ENCODE results near the gene PSMB3.

PSMB3 gene

DNA sequence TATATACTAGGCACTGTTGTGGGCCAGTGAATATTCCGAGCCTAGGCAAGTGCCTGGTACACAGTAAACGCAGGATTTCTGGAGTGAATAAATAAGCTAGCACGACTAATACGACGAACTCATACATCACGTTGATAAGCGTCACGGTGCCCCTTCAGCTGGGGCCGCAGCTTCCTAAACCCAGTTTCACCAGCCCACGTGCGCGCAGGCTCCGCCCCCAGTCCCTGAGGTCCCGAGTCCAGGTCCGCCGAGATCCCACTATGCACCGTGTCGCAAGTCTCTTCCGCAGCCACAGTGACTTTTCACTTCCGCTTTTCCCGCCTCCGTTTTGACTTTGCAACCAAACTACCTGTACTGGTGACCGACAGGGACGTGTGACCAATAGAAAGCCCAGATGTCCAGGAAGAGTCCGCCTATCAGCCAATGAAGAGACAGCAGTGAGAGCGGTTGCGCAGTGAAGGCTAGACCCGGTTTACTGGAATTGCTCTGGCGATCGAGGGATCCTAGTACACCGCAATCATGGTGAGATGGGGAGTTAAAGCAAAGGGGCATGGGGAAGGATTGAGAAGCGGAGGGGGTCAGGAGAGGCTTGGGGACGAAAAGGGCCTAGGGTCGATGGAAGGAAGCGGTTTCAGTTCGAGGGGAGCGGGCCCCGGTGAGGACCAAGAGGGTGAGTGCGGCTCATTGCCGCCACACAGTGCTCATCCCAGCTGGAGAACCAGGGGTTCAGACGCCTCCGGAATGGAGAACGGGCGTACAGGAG is at the start of gene PSMB3 (continued):
- TF ChIP-seq, protein P1, sequence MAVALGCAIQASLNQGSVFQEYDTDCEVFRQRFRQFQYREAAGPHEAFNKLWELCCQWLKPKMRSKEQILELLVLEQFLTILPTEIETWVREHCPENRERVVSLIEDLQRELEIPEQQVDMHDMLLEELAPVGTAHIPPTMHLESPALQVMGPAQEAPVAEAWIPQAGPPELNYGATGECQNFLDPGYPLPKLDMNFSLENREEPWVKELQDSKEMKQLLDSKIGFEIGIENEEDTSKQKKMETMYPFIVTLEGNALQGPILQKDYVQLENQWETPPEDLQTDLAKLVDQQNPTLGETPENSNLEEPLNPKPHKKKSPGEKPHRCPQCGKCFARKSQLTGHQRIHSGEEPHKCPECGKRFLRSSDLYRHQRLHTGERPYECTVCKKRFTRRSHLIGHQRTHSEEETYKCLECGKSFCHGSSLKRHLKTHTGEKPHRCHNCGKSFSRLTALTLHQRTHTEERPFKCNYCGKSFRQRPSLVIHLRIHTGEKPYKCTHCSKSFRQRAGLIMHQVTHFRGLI (tag by site-specific recombination; IDR thresholded peaks at IDR 0.05): no peak
- TF ChIP-seq ZNF530 (tag by site-specific recombination; IDR thresholded peaks at IDR 0.05; ENCODE audit: low read depth) (no peak), ZNF624 (tag by site-specific recombination; IDR thresholded peaks at IDR 0.05) (no peak), KLF16 (tag by site-specific recombination; IDR thresholded peaks at IDR 0.05) (peak; percentile 63), HOXC10 (CRISPR knock-in tag; IDR thresholded peaks at IDR 0.05) (no peak), ZNF354C (tag by site-specific recombination; IDR thresholded peaks at IDR 0.05; ENCODE audit: borderline replicate concordance, low read depth) (no peak), ZNF555 (tag by site-specific recombination; conservative IDR thresholded peaks at IDR 0.05) (no peak), ZNF391 (tag by site-specific recombination; IDR thresholded peaks at IDR 0.05; ENCODE audit: borderline replicate concordance, low read depth) (0 out of 2 replicates have a peak, but pooled peaks have one; percentile 36), ZBTB8A (tag by site-specific recombination; IDR thresholded peaks at IDR 0.05) (peak; percentile 76; the same call in 1 of the 2 replicates), ZNF248 (tag by site-specific recombination; IDR thresholded peaks at IDR 0.05) (no peak), ZNF157 (tag by site-specific recombination; IDR thresholded peaks at IDR 0.05) (no peak), ZNF510 (tag by site-specific recombination; IDR thresholded peaks at IDR 0.05; ENCODE audit: insufficient replicate concordance) (no peak), ZNF76 (tag by site-specific recombination; IDR thresholded peaks at IDR 0.05; ENCODE audit: borderline replicate concordance, low read depth) (peak; percentile 97), ZNF792 (tag by site-specific recombination; IDR thresholded peaks at IDR 0.05) (peak; percentile 3; the same call in 1 of the 2 replicates), ZNF626 (tag by site-specific recombination; IDR thresholded peaks at IDR 0.05) (no peak), GFI1B (tag by site-specific recombination; IDR thresholded peaks at IDR 0.05) (no peak), RBAK (tag by site-specific recombination; IDR thresholded peaks at IDR 0.05) (no peak)
- TF ChIP-seq, protein P2, sequence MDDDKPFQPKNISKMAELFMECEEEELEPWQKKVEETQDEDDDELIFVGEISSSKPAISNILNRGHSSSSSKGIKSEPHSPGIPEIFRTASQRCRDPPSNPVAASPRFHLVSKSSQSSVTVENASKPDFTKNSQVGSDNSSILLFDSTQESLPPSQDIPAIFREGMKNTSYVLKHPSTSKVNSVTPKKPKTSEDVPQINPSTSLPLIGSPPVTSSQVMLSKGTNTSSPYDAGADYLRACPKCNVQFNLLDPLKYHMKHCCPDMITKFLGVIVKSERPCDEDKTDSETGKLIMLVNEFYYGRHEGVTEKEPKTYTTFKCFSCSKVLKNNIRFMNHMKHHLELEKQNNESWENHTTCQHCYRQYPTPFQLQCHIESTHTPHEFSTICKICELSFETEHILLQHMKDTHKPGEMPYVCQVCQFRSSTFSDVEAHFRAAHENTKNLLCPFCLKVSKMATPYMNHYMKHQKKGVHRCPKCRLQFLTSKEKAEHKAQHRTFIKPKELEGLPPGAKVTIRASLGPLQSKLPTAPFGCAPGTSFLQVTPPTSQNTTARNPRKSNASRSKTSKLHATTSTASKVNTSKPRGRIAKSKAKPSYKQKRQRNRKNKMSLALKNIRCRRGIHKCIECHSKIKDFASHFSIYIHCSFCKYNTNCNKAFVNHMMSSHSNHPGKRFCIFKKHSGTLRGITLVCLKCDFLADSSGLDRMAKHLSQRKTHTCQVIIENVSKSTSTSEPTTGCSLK (tag by site-specific recombination; IDR thresholded peaks at IDR 0.05): no peak
- TF ChIP-seq, protein P3, sequence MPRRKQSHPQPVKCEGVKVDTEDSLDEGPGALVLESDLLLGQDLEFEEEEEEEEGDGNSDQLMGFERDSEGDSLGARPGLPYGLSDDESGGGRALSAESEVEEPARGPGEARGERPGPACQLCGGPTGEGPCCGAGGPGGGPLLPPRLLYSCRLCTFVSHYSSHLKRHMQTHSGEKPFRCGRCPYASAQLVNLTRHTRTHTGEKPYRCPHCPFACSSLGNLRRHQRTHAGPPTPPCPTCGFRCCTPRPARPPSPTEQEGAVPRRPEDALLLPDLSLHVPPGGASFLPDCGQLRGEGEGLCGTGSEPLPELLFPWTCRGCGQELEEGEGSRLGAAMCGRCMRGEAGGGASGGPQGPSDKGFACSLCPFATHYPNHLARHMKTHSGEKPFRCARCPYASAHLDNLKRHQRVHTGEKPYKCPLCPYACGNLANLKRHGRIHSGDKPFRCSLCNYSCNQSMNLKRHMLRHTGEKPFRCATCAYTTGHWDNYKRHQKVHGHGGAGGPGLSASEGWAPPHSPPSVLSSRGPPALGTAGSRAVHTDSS (tag by site-specific recombination; IDR thresholded peaks at IDR 0.05): no peak
- TF ChIP-seq, protein P4, sequence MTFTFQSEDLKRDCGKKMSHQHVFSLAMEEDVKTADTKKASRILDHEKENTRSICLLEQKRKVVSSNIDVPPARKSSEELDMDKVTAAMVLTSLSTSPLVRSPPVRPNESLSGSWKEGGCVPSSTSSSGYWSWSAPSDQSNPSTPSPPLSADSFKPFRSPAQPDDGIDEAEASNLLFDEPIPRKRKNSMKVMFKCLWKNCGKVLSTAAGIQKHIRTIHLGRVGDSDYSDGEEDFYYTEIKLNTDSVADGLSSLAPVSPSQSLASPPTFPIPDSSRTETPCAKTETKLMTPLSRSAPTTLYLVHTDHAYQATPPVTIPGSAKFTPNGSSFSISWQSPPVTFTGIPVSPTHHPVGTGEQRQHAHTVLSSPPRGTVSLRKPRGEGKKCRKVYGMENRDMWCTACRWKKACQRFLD (tag by site-specific recombination; IDR thresholded peaks at IDR 0.05): no peak
- TF ChIP-seq, protein P5, sequence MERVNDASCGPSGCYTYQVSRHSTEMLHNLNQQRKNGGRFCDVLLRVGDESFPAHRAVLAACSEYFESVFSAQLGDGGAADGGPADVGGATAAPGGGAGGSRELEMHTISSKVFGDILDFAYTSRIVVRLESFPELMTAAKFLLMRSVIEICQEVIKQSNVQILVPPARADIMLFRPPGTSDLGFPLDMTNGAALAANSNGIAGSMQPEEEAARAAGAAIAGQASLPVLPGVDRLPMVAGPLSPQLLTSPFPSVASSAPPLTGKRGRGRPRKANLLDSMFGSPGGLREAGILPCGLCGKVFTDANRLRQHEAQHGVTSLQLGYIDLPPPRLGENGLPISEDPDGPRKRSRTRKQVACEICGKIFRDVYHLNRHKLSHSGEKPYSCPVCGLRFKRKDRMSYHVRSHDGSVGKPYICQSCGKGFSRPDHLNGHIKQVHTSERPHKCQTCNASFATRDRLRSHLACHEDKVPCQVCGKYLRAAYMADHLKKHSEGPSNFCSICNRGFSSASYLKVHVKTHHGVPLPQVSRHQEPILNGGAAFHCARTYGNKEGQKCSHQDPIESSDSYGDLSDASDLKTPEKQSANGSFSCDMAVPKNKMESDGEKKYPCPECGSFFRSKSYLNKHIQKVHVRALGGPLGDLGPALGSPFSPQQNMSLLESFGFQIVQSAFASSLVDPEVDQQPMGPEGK (tag by site-specific recombination; IDR thresholded peaks at IDR 0.05): 0 out of 2 replicates have a peak, but pooled peaks have one; percentile 5
- TF ChIP-seq, protein P6, sequence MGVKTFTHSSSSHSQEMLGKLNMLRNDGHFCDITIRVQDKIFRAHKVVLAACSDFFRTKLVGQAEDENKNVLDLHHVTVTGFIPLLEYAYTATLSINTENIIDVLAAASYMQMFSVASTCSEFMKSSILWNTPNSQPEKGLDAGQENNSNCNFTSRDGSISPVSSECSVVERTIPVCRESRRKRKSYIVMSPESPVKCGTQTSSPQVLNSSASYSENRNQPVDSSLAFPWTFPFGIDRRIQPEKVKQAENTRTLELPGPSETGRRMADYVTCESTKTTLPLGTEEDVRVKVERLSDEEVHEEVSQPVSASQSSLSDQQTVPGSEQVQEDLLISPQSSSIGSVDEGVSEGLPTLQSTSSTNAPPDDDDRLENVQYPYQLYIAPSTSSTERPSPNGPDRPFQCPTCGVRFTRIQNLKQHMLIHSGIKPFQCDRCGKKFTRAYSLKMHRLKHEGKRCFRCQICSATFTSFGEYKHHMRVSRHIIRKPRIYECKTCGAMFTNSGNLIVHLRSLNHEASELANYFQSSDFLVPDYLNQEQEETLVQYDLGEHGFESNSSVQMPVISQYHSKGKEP (tag by site-specific recombination; IDR thresholded peaks at IDR 0.05): 0 out of 2 replicates have a peak, but pooled peaks have one; percentile 8
- TF ChIP-seq, protein P7, sequence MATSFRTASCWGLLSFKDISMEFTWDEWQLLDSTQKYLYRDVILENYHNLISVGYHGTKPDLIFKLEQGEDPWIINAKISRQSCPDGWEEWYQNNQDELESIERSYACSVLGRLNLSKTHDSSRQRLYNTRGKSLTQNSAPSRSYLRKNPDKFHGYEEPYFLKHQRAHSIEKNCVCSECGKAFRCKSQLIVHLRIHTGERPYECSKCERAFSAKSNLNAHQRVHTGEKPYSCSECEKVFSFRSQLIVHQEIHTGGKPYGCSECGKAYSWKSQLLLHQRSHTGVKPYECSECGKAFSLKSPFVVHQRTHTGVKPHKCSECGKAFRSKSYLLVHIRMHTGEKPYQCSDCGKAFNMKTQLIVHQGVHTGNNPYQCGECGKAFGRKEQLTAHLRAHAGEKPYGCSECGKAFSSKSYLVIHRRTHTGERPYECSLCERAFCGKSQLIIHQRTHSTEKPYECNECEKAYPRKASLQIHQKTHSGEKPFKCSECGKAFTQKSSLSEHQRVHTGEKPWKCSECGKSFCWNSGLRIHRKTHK (tag by site-specific recombination; IDR thresholded peaks at IDR 0.05): no peak
- TF ChIP-seq, protein P8, sequence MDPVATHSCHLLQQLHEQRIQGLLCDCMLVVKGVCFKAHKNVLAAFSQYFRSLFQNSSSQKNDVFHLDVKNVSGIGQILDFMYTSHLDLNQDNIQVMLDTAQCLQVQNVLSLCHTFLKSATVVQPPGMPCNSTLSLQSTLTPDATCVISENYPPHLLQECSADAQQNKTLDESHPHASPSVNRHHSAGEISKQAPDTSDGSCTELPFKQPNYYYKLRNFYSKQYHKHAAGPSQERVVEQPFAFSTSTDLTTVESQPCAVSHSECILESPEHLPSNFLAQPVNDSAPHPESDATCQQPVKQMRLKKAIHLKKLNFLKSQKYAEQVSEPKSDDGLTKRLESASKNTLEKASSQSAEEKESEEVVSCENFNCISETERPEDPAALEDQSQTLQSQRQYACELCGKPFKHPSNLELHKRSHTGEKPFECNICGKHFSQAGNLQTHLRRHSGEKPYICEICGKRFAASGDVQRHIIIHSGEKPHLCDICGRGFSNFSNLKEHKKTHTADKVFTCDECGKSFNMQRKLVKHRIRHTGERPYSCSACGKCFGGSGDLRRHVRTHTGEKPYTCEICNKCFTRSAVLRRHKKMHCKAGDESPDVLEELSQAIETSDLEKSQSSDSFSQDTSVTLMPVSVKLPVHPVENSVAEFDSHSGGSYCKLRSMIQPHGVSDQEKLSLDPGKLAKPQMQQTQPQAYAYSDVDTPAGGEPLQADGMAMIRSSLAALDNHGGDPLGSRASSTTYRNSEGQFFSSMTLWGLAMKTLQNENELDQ (tag by site-specific recombination; IDR thresholded peaks at IDR 0.05; ENCODE audit: low read depth): no peak

Data from HEK293 (cell line).